ENCODE results near the gene ATXN1.
"Not testable (repeated sequence)": the region's sequence is repeated elsewhere in the genome, so short reads cannot be mapped to it uniquely, and the experiment has no call there.

Gene ATXN1

DNA sequence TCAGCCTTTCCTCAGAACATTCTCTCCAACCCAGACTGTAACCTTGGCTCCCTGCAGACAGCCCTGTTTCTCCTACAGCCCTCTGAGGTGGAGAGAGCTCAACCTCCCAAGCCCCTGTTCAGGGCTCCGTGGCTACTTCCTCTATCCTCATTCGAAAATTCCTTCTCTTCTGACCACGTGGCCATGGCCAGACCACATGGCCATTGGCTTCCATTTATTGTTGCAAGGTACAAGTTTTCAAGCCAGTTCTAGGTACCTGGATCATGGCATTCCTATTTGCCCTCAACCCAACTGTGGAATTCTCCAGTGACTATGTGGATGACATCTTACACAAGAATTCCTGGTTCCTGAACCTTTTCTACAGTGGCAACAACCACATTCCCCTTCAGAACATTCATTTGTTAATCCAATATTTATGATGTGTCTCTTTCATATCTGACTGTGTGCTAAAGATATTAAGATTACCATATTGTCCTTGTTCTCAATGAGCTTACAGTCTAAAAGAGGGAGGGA, 361.0 kb downstream of the ATXN1 start:
- no peak for DNase-seq

GRCh38 chr6:16399695-16400094, 361.6 kb downstream of the ATXN1 start:
- no peak for DNase-seq

- DNase-seq: no peak
These were observed 362.1 kb downstream of the ATXN1 start for GRCh38 chr6:16399158-16399557.

- no peak for DNase-seq
These were observed 362.7 kb downstream of the ATXN1 start for GRCh38 chr6:16398587-16398986.

DNA sequence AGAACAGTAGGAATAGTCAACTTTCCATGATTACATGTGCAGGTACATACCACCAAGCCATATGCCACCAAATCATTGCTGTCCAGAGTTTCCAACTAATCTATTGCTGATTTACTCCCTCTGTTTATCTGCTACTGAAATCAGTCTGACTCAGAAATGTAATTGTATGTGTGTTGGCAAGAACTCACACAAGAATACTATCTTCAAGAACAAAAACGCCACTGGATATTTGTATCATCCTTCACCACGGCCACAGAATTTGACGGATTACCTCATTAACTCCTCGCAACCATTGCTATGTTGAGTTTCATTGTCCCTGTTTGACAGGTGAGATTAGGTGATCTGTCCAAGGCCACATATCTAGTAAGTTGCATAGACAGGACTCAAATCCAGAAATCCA, 363.6 kb downstream of the ATXN1 start:
- no peak for DNase-seq

DNA sequence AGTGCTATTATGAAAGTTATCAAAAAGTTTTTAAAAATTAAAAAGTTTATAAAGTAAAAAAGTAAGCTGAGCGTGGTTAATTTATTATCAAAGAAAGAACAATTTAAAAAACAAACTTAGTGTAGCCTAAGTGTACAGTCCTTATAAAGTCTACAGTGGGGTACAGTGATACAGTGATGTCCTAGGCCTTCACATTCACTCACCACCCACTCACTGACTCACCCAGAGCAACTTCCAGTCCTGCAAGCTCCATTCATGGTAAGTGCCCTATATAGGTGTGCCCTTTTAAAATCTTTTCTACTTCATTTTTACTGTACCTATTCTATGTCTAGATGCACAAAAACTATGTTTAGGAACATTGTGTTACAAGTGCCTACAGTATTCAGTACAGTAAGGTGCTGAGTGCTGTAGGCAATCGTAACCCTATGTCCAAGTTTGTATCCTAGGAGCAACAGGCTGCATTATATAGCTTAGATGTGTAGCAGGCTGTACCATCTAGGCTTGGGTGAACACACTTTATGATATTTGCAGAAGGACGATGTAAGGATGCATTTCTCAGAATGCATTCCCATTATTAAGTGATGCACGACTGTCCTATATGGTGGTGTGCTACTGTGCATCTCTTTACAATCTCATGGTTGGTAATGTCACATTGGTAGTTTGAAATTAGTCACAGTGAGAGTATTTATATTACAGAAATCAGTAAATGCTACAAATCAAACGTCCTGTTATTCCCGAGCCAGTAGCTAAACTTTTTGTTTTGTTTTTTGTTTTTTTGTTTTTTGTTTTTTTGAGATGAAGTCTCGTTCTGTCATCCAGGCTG, 364.6 kb downstream of the ATXN1 start:
- DNase-seq: no peak

DNA sequence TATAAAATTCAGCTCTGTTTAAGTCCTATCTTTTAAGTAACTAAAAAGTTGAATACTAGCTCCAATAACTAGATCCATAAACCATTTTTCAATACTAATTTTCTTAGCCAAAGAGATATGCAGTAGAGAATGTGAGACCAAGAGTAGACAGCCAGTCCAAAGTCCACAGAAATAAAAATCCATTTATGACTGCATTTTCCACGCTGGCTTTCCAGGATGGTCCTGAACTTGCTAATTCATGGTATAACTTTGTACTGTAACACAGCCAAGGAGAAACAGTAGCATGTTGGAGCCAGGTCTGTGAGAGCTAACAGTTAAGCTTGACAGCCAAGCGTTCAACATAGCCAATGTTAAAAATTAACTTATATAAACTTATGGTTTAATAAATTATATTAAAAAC, 366.6 kb downstream of the ATXN1 start:
- no peak for DNase-seq

GRCh38 chr6:16393326-16393725, 367.9 kb downstream of the ATXN1 start:
- DNase-seq: no peak

DNA sequence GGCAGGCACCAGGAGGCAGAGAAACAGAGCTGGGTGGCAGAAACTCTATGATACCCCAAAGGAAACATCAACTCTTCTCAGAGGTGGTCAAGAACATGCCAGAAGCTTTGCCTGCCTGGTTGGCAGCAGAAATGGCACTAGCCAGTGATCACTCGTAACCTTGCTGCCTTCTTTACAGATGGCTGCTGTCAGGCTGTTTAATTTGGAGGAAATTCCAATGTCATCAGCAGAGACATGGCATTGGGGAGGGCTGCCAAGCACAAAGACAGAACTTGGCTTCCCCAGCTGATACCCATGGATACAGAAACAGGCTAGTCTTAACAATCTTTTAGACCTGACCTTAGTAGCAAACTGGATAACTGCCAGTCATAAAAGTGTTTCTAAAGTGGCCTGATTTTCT, 369.2 kb downstream of the ATXN1 start:
- DNase-seq: no peak

GRCh38 chr6:16391451-16391912, 369.8 kb downstream of the ATXN1 start:
- DNase-seq: no peak

GRCh38 chr6:16390909-16391450, 370.3 kb downstream of the ATXN1 start:
- DNase-seq: not testable (repeated sequence)

GRCh38 chr6:16389642-16390041, 371.6 kb downstream of the ATXN1 start:
- DNase-seq: no peak

DNA sequence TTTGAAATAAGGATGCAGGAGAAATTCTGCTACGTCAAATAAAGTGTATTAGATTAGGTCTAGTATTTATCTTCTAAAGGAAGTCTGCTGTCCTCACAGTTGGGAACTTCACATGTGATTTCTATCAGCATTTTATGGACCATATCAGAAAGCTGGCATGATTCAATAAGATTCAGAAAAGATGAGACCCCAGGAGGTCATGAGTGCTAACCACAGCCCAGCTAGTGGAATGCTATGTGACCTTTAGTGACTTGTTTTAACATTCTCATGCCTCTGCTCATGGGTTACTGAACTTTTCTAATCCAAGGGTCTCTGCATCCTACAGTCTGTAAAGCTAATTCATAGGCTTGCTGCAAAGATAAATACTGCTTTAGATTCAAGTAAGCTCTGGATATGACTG, 372.8 kb downstream of the ATXN1 start:
- DNase-seq: no peak

DNA sequence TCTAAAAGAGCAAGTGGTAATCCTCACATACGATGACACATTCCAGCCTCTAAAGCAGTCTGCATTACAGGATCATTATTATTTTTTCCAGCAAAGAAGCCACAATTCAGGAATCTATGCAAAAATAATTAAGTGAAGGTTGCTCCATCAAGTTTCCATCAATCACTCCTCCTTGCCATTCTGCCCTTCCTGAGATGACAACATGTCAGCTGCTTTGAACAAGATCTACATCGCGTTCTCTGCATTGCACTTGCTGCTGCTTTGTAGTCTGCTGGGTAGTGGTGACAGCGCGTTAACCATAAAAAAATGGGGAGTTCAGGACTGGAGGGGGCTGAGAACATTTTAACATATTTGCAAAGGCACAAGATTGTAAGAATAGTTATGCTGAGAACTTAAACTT, 375.2 kb downstream of the ATXN1 start:
- no peak for DNase-seq

DNA sequence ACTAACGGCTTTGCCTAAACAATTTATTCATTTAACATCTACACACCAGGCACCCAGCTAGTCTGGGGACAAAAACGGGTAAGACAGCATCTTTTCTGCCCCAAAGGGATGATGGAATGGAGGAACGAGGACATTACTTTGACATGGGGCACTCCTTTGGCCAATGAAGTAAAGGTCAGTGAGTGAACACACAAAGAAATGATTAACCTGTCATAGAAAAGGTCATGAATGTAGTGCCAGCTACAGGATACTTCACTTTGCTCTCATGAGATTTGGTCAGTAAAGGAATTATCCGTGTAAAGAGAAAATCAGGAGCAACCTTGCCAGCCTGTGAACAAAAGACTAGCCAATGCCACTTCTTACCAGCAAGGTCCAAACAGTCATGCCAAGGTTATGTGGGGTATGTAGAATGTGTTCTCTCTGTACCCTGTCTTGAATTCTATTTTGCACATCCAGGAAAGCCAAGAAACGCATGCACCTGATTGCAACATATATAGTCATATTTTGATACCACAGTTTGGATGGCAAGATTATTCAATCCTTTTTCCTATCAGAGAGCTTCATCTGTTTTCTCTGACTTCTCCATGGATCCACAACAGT, 377.6 kb downstream of the ATXN1 start:
- no peak for DNase-seq

DNA sequence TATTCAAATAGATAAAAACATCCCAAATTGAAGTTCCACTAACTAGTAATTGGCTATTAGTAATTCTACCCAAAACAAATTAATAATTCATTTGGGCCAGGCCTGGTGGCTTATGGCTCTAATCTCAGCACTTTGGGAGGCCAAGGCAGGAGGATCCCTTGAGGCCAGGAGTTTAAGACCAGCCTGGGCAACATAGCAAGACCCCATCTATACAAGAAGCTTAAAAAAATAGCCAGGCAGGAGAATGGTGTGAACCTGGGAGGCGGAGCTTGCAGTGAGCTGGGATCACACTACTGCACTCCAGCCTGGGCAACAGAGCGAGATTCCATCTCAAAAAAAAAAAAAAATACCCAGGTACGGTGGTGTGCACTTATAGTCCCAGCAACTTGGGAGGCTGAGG, 379.3 kb downstream of the ATXN1 start:
- not testable (repeated sequence) for DNase-seq

DNA sequence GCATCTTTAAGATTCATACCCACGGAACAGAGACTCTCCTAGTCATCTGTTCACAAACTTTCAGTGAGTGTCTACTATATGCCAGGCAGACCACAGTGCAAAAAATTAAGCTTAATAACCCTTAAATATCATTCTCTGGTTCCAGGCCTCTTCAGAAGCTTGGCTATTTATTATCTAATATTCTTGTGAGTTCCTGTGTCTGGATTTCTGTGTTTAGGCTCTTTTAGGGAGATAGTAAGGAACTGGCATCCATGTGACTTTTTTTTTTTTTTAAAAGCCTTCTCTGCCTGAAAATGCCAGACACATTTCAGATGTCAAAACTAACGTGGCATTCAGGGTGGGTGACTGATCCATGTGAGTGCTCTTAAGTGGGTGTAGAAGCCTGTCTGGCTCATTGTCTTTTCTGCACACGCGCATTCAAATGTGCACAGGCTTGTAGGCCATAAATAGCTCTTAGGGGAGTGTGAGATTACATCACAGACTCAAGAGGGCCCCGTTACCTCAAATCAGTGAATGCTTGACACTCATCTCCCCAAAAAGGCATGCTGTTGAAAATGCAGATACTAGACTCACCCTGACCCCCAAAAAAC, 380.9 kb downstream of the ATXN1 start:
- DNase-seq: no peak

DNA sequence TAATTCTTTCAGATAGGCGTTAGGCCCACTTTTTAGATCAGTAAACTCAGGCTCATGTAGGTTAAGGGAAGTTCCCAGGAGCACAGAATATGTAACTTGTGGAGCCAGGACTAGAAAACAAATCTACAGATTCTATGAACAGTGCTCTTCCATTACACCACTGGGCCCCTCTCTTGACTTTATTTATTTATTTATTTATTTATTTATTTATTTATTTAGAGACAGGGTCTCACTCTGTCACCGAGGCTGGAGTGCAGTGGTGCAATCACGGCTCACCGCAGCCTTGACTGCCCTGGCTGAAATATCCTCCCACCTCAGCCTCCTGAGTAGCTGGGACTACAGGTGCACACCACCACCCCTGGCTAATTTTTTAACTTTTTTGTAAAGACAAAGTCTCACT, 382.9 kb downstream of the ATXN1 start:
- not testable (repeated sequence) for DNase-seq

GRCh38 chr6:16377470-16377869, 383.8 kb downstream of the ATXN1 start:
- DNase-seq: no peak

DNA sequence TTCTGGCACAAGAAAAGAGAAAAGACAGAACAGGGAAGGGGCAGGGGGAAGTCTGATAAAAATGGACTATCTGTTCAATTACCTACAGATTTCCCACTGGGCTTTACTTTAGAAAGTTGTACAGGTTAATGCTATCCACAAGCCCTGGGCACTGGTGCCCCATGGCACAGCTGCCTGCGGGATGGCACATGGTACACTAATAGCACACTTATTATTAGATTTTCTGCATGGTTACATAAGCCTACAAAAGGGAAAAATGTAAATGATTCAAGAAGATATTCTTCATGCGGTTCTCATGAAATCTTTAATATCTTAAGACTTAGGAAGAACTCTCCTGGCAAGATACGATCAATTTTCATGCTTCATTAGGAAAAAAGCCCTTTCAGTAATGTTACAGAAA, 385.4 kb downstream of the ATXN1 start:
- DNase-seq: no peak

- no peak for DNase-seq
These were observed 386.1 kb downstream of the ATXN1 start for GRCh38 chr6:16375206-16375605.

- DNase-seq: no peak
These were observed 386.6 kb downstream of the ATXN1 start for GRCh38 chr6:16374461-16375200.

- DNase-seq: no peak
These were observed 387.2 kb downstream of the ATXN1 start for GRCh38 chr6:16374016-16374415.
